ENCODE data around the gene FBXL14.

Gene FBXL14

GRCh38 chr12:1598757-1599156 is 4.4 kb upstream of the FBXL14 start:
- Histone ChIP-seq H3K27me3 (ENCODE audit: insufficient read depth, low read depth) (no peaks in the 10 kb centered on the region), H3K27ac (no peak overlapping the region), H3K4me2 (no peak overlapping the region), H3K4me3 (IDR thresholded peaks at IDR 0.05; ENCODE audit: insufficient read depth, low read depth, low read length) (no peak overlapping the region), H4K20me1 (ENCODE audit: insufficient read depth) (peaks cover 6% of the 10 kb centered on the region), H3K79me2 (ENCODE audit: insufficient read depth, low read depth) (peaks cover 88% of the 10 kb centered on the region), H3K9ac (no peak overlapping the region), H3K36me3 (ENCODE audit: insufficient read depth) (no peaks in the 10 kb centered on the region), H2AFZ (ENCODE audit: low read depth) (no peak overlapping the region), H3K4me1 (ENCODE audit: low read depth, poor library complexity, severe bottlenecking) (peaks cover 54% of the 10 kb centered on the region)
- TF ChIP-seq CTCF (conservative IDR thresholded peaks at IDR 0.05; ENCODE audit: low read depth, low read length): no peak

- H3K4me1 ChIP-seq (ENCODE audit: low read depth, poor library complexity, severe bottlenecking): peaks cover 48% of the 10 kb centered on the region
- no peak for TF ChIP-seq CTCF (conservative IDR thresholded peaks at IDR 0.05; ENCODE audit: low read depth, low read length)
- H3K27ac ChIP-seq: peak overlapping the region; percentile 60; the same call in 1 of the 2 replicates
- H3K79me2 ChIP-seq (ENCODE audit: insufficient read depth, low read depth): peaks cover 84% of the 10 kb centered on the region
- H3K4me3 ChIP-seq (IDR thresholded peaks at IDR 0.05; ENCODE audit: insufficient read depth, low read depth, low read length): no peak overlapping the region
- H3K36me3 ChIP-seq (ENCODE audit: insufficient read depth): no peaks in the 10 kb centered on the region
- peak overlapping the region; percentile 88; the same call in 1 of the 2 replicates for H3K4me2 ChIP-seq
- H4K20me1 ChIP-seq (ENCODE audit: insufficient read depth): peaks cover 12% of the 10 kb centered on the region
- H2AFZ ChIP-seq (ENCODE audit: low read depth): no peak overlapping the region
- no peaks in the 10 kb centered on the region for H3K27me3 ChIP-seq (ENCODE audit: insufficient read depth, low read depth)
- no peak overlapping the region for H3K9ac ChIP-seq
These were observed 1.4 kb upstream of the FBXL14 start for GRCh38 chr12:1595690-1596347.

GRCh38 chr12:1595026-1595561 is 713 bp upstream of the FBXL14 start:
- no peak for TF ChIP-seq CTCF (conservative IDR thresholded peaks at IDR 0.05; ENCODE audit: low read depth, low read length)
- H3K36me3 ChIP-seq (ENCODE audit: insufficient read depth): no peaks in the 10 kb centered on the region
- peak overlapping the region; percentile 49; the same call in 1 of the 2 replicates for H3K9ac ChIP-seq
- H4K20me1 ChIP-seq (ENCODE audit: insufficient read depth): peaks cover 12% of the 10 kb centered on the region
- no peak overlapping the region for H3K4me3 ChIP-seq (IDR thresholded peaks at IDR 0.05; ENCODE audit: insufficient read depth, low read depth, low read length)
- H3K4me1 ChIP-seq (ENCODE audit: low read depth, poor library complexity, severe bottlenecking): peaks cover 55% of the 10 kb centered on the region
- H2AFZ ChIP-seq (ENCODE audit: low read depth): no peak overlapping the region
- peak overlapping the region; percentile 60 for H3K27ac ChIP-seq
- H3K4me2 ChIP-seq: peak overlapping the region; percentile 88
- peaks cover 84% of the 10 kb centered on the region for H3K79me2 ChIP-seq (ENCODE audit: insufficient read depth, low read depth)
- no peaks in the 10 kb centered on the region for H3K27me3 ChIP-seq (ENCODE audit: insufficient read depth, low read depth)

- peaks cover 83% of the 10 kb centered on the region for H3K79me2 ChIP-seq (ENCODE audit: insufficient read depth, low read depth)
- no peaks in the 10 kb centered on the region for H3K27me3 ChIP-seq (ENCODE audit: insufficient read depth, low read depth)
- peaks cover 63% of the 10 kb centered on the region for H3K4me1 ChIP-seq (ENCODE audit: low read depth, poor library complexity, severe bottlenecking)
- H3K4me2 ChIP-seq: peak overlapping the region; percentile 99; the same call in 1 of the 2 replicates
- TF ChIP-seq CTCF (conservative IDR thresholded peaks at IDR 0.05; ENCODE audit: low read depth, low read length): no peak
- H3K27ac ChIP-seq: peak overlapping the region; percentile 89
- no peaks in the 10 kb centered on the region for H3K36me3 ChIP-seq (ENCODE audit: insufficient read depth)
- peaks cover 17% of the 10 kb centered on the region for H4K20me1 ChIP-seq (ENCODE audit: insufficient read depth)
- peak overlapping the region; percentile 77 for H3K9ac ChIP-seq
- peak overlapping the region; percentile 29; the same call in 1 of the 2 replicates for H2AFZ ChIP-seq (ENCODE audit: low read depth)
- no peak overlapping the region for H3K4me3 ChIP-seq (IDR thresholded peaks at IDR 0.05; ENCODE audit: insufficient read depth, low read depth, low read length)
These were observed 448 bp downstream of the FBXL14 start for GRCh38 chr12:1594006-1594260.
